ENCODE measurements around the gene C7orf33. TPM values are rescaled to one million over a fixed set of nuclear protein-coding genes. Genes with fewer than 3 reads are reported as not detected.

The C7orf33 gene
- total RNA-seq, 1 experiment from 2014 or later: not detected

DNA sequence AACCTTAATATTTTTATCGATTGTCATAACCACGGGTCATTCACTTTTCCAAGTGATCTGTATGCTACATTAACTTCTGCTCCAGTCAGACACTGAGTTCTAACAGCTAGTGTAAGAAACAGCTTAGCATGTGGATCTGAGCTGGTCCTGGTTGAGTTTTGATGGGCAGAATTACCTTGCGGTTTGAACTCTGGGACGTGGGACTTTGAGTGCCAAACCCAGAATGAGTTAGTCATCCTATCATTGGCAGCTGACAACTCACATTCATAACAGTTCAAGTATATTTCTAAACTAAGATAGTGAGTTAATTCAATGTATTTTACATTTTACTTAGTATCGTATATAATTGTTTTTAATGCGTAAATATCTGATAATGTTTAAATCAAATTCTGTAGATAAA is 43.2 kb downstream of the C7orf33 start:
- Histone ChIP-seq H4K5ac (ENCODE audit: insufficient read length, low read depth, low read length) (no peak overlapping the region), H3K4ac (ENCODE audit: low read depth, low read length) (no peak overlapping the region), H3K27me3 (ENCODE audit: insufficient read depth, low read length) (no peaks in the 10 kb centered on the region), H3T11ph (ENCODE audit: low read length) (no peak overlapping the region), H3K27ac (ENCODE audit: insufficient read length, low read depth, low read length) (no peak overlapping the region), H3K23ac (ENCODE audit: insufficient read length, low read depth, low read length) (no peak overlapping the region), H2BK12ac (ENCODE audit: insufficient read length, low read depth, low read length) (no peak overlapping the region), H4K91ac (ENCODE audit: insufficient read length, low read depth, low read length) (no peak overlapping the region), H3K23me2 (ENCODE audit: insufficient read length, low read depth, low read length, poor library complexity, severe bottlenecking) (no peaks in the 10 kb centered on the region), H3K18ac (ENCODE audit: insufficient read length, low read depth, low read length) (no peak overlapping the region), H2BK5ac (ENCODE audit: insufficient read length, low read length) (no peak overlapping the region), H3K79me2 (ENCODE audit: insufficient read depth, low read length) (no peaks in the 10 kb centered on the region), H3K9ac (ENCODE audit: extremely low read depth, insufficient read length, low read length) (no peak overlapping the region), H3K4me1 (ENCODE audit: insufficient read depth, low read length) (no peaks in the 10 kb centered on the region), H2AFZ (ENCODE audit: low read length) (no peak overlapping the region), H3K14ac (ENCODE audit: insufficient read depth, low read length) (no peak overlapping the region), H2BK20ac (ENCODE audit: low read depth, low read length, poor library complexity, severe bottlenecking) (no peak overlapping the region), H3K56ac (ENCODE audit: insufficient read length, low read depth, low read length) (no peak overlapping the region), H4K20me1 (ENCODE audit: control insufficient read depth, insufficient read depth, insufficient read length) (no peaks in the 10 kb centered on the region), H3K79me1 (ENCODE audit: insufficient read depth, low read depth, low read length, poor library complexity, severe bottlenecking) (no peaks in the 10 kb centered on the region), H2BK120ac (ENCODE audit: low read depth, low read length, poor library complexity, severe bottlenecking) (no peak overlapping the region), H3K4me2 (ENCODE audit: insufficient read depth, insufficient read length, low read length) (no peak overlapping the region), H2BK15ac (ENCODE audit: low read depth, low read length) (no peak overlapping the region), H3K9me3 (ENCODE audit: control insufficient read depth, low read depth, low read length) (no peaks in the 10 kb centered on the region), H2AK5ac (ENCODE audit: insufficient read length, low read length) (no peak overlapping the region), H4K8ac (replicated peaks; ENCODE audit: insufficient read length, low read depth, low read length) (no peak overlapping the region)
- Mint-ChIP-seq H3K4me3 (no peak overlapping the region), H3K36me3 (ENCODE audit: insufficient read depth in 1 of 3, low read depth in 3 of 3) (no peaks in the 10 kb centered on the region), H3K4me1 (no peaks in the 10 kb centered on the region), H3K27ac (no peak overlapping the region), H3K27me3 (ENCODE audit: low read depth) (no peaks in the 10 kb centered on the region; the same call in 1 of the 2 replicates), H3K9me3 (no peaks in the 10 kb centered on the region; a peak in 1 of 5 replicates)
- no peak for TF ChIP-seq CTCF (conservative IDR thresholded peaks at IDR 0.05)
- DNase-seq: no peak
- no CpG with 5 or more reads among the region's 6 CpGs for WGBS (ENCODE audit: extremely low coverage, insufficient read length, low lambda C conversion rate)

Data from H9 (cell line).